GM23338 (cell line): ENCODE results near the gene GNRH2. TPM values are rescaled to one million over a fixed set of nuclear protein-coding genes. Genes with fewer than 3 reads are reported as not detected.
A peak's percentile ranks its signal among the peaks of the same experiment; 100 is the strongest.

Experiments used
- ATAC-seq: fragments of 200-7000 bp; cut with Tn5 transposase; 3 replicates; pipeline ENCODE4 v1.9.1; 2020
- DNase-seq: peaks from one replicate; pipeline ENCODE4 v3.0.0-alpha.2; 2015; ENCODE audit warnings: low spot score
- H2AFZ ChIP-seq: fragments of 200-600 bp; sonication (generic); 2 replicates; pipeline ENCODE4 v1.8.0; 2016; ENCODE audit warnings: antibody characterized with exemption, mild to moderate bottlenecking, moderate library complexity
- H3F3A ChIP-seq: fragments of 200-600 bp; sonication (generic); replicated peaks from 2 replicates; pipeline ENCODE4 v1.8.0; 2017; ENCODE audit warnings: antibody characterized with exemption, mixed run types, low read depth
- H3K27ac ChIP-seq: fragments of 200-600 bp; sonication (generic); 2 replicates; pipeline ENCODE4 v1.6.1; 2016; ENCODE audit warnings: low read depth
- H3K27me3 ChIP-seq: fragments of 200-600 bp; sonication (generic); 2 replicates; pipeline ENCODE4 v1.8.0; 2016; ENCODE audit warnings: mild to moderate bottlenecking, mixed run types, moderate library complexity; ENCODE audit not compliant: insufficient read depth
- H3K36me3 ChIP-seq: fragments of 200-600 bp; sonication (generic); 2 replicates; pipeline ENCODE4 v1.8.0; 2016; ENCODE audit warnings: mild to moderate bottlenecking; ENCODE audit not compliant: insufficient read depth
- H3K4me1 ChIP-seq: fragments of 200-600 bp; sonication (generic); 2 replicates; pipeline ENCODE4 v1.8.0; 2016; ENCODE audit warnings: mild to moderate bottlenecking, moderate library complexity; ENCODE audit not compliant: insufficient read depth
- H3K4me2 ChIP-seq: fragments of 200-600 bp; sonication (generic); 2 replicates; pipeline ENCODE4 v1.7.1; 2017; ENCODE audit warnings: mixed run types
- H3K4me3 ChIP-seq: fragments of 200-600 bp; sonication (generic); 2 replicates; pipeline ENCODE4 v1.6.1; 2016; ENCODE audit warnings: mixed run types
- H3K79me2 ChIP-seq: fragments of 200-600 bp; sonication (generic); replicated peaks from 2 replicates; pipeline ENCODE4 v1.8.0; 2017; ENCODE audit warnings: mild to moderate bottlenecking; ENCODE audit not compliant: insufficient read depth
- H3K9me2 ChIP-seq: fragments of 200-600 bp; sonication (generic); 2 replicates; pipeline ENCODE4 v1.8.0; 2017; ENCODE audit not compliant: insufficient read depth
- H4K20me1 ChIP-seq: fragments of 200-600 bp; sonication (generic); replicated peaks from 2 replicates; pipeline ENCODE4 v1.8.0; 2017; ENCODE audit warnings: mild to moderate bottlenecking; ENCODE audit not compliant: insufficient read depth
- H3K27ac Mint-ChIP-seq: 2 replicates; pipeline ENCODE4 v1.8.0; 2020; ENCODE audit warnings: inconsistent platforms, mild to moderate bottlenecking, moderate library complexity, mixed read lengths
- H3K27me3 Mint-ChIP-seq: 3 replicates; pipeline ENCODE4 v1.8.0; 2022; ENCODE audit warnings: low read depth, mild to moderate bottlenecking, moderate library complexity, mixed read lengths, inconsistent platforms; ENCODE audit not compliant: insufficient read depth, poor library complexity
- H3K36me3 Mint-ChIP-seq: 3 replicates; pipeline ENCODE4 v1.8.0; 2021; ENCODE audit warnings: low read depth, mild to moderate bottlenecking, inconsistent platforms, moderate library complexity, mixed read lengths
- H3K4me1 Mint-ChIP-seq: 3 replicates; pipeline ENCODE4 v1.8.0; 2020; ENCODE audit warnings: mild to moderate bottlenecking, inconsistent platforms, mixed read lengths
- H3K4me3 Mint-ChIP-seq: 3 replicates; pipeline ENCODE4 v1.8.0; 2021; ENCODE audit warnings: moderate library complexity, mild to moderate bottlenecking, inconsistent platforms, mixed read lengths
- H3K9me3 Mint-ChIP-seq: 3 replicates; pipeline ENCODE4 v1.8.0; 2020; ENCODE audit warnings: moderate library complexity, mild to moderate bottlenecking, inconsistent platforms, mixed read lengths
- CREB1 ChIP-seq: fragments of 250-450 bp; sonication (Bioruptor Pico); IDR thresholded peaks from 2 replicates; pipeline ENCODE4 v1.5.0; 2020; ENCODE audit warnings: low read depth, mild to moderate bottlenecking, moderate library complexity
- EZH2 ChIP-seq: fragments of 200-600 bp; sonication (generic); IDR thresholded peaks from one replicate; pipeline ENCODE4 v1.8.0; 2017; ENCODE audit warnings: antibody characterized with exemption, mild to moderate bottlenecking, low read depth; ENCODE audit not compliant: unreplicated experiment
- POLR2AphosphoS5 ChIP-seq: IDR thresholded peaks from 2 replicates; pipeline ENCODE4 v1.6.1; 2016; ENCODE audit warnings: antibody characterized with exemption, low read depth
- ZNF114 ChIP-seq: fragments of 250-450 bp; sonication (Bioruptor Pico); IDR thresholded peaks from 2 replicates; pipeline ENCODE4 v1.5.0; 2020; ENCODE audit warnings: mild to moderate bottlenecking, moderate library complexity
- polyA plus RNA-seq: library from polyadenylated mRNA; unstranded; fragments of >200 nt; fragmentation: Nextera tagmentation; extraction: Ambion mirVana; gene quantifications from 2 replicates; pipeline ENCODE4 v1.2.1, GENCODE V29; 2016
- total RNA-seq: library from RNA; depleted of rRNA; stranded (reverse); fragments of >200 nt; shearing (Covaris generic); gene quantifications from 2 replicates; pipeline ENCODE4 v1.2.3, GENCODE V29; 2014
- TF ChIP-seq, protein P1 (sequence below), 2 experiments: fragments of 200-600 bp in 1 of 2; sonication (generic) in 1 of 2; conservative IDR thresholded peaks; 2 replicates each; pipeline versions ENCODE4 v1.5.1 to v1.6.1; 2016 to 2017; ENCODE audit warnings: antibody characterized with exemption in 2 of 2, low read depth in 2 of 2, mild to moderate bottlenecking in 2 of 2, moderate library complexity in 1 of 2

The GNRH2 gene
- total and polyA plus RNA-seq, 2 experiments from 2014 or later, result not detected

DNA sequence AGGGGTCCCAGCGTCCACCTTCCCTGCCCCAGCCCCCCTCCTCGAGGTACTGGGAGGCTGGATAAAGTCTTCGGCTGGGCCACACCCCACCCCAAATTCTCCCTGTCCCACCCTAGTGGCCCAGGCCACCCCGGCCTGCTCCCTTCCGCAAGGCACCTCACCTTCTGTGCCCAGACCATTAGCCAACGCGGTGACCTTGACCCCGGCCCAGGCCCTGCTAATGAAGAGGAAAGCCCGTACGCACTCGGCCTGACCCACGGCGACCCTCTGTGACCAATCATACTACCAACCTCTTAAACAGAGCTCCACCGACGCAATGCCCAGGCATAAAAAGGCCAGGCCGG, 27.8 kb downstream of the GNRH2 start (continued):
- TF ChIP-seq, protein P1, sequence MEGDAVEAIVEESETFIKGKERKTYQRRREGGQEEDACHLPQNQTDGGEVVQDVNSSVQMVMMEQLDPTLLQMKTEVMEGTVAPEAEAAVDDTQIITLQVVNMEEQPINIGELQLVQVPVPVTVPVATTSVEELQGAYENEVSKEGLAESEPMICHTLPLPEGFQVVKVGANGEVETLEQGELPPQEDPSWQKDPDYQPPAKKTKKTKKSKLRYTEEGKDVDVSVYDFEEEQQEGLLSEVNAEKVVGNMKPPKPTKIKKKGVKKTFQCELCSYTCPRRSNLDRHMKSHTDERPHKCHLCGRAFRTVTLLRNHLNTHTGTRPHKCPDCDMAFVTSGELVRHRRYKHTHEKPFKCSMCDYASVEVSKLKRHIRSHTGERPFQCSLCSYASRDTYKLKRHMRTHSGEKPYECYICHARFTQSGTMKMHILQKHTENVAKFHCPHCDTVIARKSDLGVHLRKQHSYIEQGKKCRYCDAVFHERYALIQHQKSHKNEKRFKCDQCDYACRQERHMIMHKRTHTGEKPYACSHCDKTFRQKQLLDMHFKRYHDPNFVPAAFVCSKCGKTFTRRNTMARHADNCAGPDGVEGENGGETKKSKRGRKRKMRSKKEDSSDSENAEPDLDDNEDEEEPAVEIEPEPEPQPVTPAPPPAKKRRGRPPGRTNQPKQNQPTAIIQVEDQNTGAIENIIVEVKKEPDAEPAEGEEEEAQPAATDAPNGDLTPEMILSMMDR (conservative IDR thresholded peaks at IDR 0.05; ENCODE audit: low read depth in 2 of 2), result no peak
- no peak for TF ChIP-seq POLR2AphosphoS5

DNA sequence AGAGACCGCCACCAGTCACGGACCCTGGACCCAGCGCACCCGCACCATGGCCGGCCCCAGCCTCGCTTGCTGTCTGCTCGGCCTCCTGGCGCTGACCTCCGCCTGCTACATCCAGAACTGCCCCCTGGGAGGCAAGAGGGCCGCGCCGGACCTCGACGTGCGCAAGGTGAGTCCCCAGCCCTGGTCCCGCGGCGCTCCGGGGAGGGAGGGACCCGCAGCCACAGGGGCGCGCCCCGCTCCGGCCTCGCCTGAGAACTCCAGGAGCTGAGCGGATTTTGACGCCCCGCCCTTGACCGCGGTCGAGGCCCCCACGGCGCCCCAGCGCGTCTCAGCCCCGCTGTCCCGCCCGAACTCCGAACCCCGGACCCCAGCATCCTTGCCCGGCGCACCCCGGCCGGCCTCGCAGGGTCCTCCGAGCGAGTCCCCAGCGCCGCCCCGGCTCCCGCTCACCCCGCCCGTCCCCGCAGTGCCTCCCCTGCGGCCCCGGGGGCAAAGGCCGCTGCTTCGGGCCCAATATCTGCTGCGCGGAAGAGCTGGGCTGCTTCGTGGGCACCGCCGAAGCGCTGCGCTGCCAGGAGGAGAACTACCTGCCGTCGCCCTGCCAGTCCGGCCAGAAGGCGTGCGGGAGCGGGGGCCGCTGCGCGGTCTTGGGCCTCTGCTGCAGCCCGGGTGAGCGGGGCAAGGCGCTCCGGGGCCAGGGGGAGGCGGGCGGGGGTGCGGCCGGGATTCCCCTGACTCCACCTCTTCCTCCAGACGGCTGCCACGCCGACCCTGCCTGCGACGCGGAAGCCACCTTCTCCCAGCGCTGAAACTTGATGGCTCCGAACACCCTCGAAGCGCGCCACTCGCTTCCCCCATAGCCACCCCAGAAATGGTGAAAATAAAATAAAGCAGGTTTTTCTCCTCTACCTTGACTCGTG, 28.4 kb downstream of the GNRH2 start, which contains the start of gene OXT:
OXT (plus strand) TSS at position 11 of the 920 bp plus-strand sequence; CDS start at position 47, 36 bp downstream.
- Histone ChIP-seq H4K20me1 (no peaks in the 10 kb centered on the region), H3K4me3 (peak within 1 kb of the TSS; percentile 64), H3F3A (0 out of 2 replicates have a peak, but pooled peaks cover 3% of the 10 kb centered on the region), H3K27me3 (peaks cover 42% of the 10 kb centered on the region), H3K36me3 (no peaks in the 10 kb centered on the region), H3K27ac (no peak within 1 kb of the TSS), H3K4me1 (peaks cover 7% of the 10 kb centered on the region; the same call in 1 of the 2 replicates), H3K9me2 (0 out of 2 replicates have a peak, but pooled peaks cover 3% of the 10 kb centered on the region), H3K79me2 (no peaks in the 10 kb centered on the region), H3K4me2 (peak within 1 kb of the TSS; percentile 79), H2AFZ (peak within 1 kb of the TSS; percentile 97)
- Mint-ChIP-seq H3K9me3 (no peaks in the 10 kb centered on the region), H3K27ac (no peak within 1 kb of the TSS), H3K4me3 (peak within 1 kb of the TSS; percentile 70), H3K36me3 (no peaks in the 10 kb centered on the region), H3K4me1 (peaks cover 23% of the 10 kb centered on the region), H3K27me3 (peaks cover 36% of the 10 kb centered on the region)
- DNase-seq (peak; percentile 81), ATAC-seq (peak; percentile 78)
- TF ChIP-seq CREB1 (0 out of 2 replicates have a peak, but pooled peaks have one; percentile 5), POLR2AphosphoS5 (peak; percentile 42), EZH2 (peak; percentile 38)
- TF ChIP-seq, protein P1 (conservative IDR thresholded peaks at IDR 0.05; ENCODE audit: low read depth in 2 of 2), result no peak

DNA sequence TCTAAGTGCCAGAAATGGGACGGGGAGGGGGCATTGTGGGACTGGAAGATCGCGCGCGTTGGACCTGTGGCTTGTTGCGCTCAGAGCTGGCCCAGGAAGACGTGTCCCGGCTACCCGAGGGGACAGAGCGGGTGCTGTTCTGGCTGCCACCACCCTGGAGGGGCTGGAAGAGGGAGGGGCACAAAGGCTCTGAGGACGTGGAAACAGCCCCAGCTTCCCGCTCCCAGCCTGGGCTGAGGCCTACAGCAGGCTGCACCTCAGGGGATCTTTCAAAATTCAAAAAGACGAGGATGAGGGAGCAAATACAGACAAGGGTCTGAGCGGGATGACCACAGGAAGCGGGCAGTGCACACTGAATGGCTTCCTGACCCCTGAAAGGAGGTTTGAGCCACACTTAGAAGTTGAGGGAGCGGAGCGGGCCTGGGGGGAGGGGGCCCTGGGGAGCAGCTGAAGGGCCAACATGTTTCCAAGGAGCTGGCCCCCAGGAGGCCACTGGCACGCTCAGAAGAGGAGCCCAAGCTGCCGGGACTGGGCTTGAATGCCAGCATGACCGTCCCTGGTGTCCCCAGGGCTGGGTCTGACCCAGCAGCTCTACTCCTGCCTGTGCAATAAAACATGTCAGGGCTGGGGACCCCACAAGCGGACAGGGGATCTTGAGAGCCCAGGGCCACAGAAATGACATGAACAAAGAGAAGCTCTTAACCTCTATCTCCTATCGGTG, 29.3 kb downstream of the GNRH2 start:
- peaks cover 7% of the 10 kb centered on the region; the same call in 1 of the 2 replicates for H3K4me1 ChIP-seq
- H3K4me2 ChIP-seq, result peak overlapping the region; percentile 79
- no peak overlapping the region for H3K27ac Mint-ChIP-seq
- H3K4me3 ChIP-seq, result peak overlapping the region; percentile 64
- H3K36me3 Mint-ChIP-seq, result no peaks in the 10 kb centered on the region
- no peaks in the 10 kb centered on the region for H3K36me3 ChIP-seq
- no peaks in the 10 kb centered on the region for H3K9me3 Mint-ChIP-seq
- ATAC-seq (peak; percentile 14), DNase-seq (no peak)
- H3K27me3 Mint-ChIP-seq, result peaks cover 38% of the 10 kb centered on the region
- H3K4me3 Mint-ChIP-seq, result peak overlapping the region; percentile 70
- no peaks in the 10 kb centered on the region for H3K79me2 ChIP-seq
- H3K27me3 ChIP-seq, result peaks cover 42% of the 10 kb centered on the region
- no peak overlapping the region for H3K27ac ChIP-seq
- H4K20me1 ChIP-seq, result no peaks in the 10 kb centered on the region
- H3K4me1 Mint-ChIP-seq, result peaks cover 23% of the 10 kb centered on the region
- H3F3A ChIP-seq, result 0 out of 2 replicates have a peak, but pooled peaks cover 3% of the 10 kb centered on the region
- peak overlapping the region; percentile 97 for H2AFZ ChIP-seq
- H3K9me2 ChIP-seq, result 0 out of 2 replicates have a peak, but pooled peaks cover 3% of the 10 kb centered on the region
- TF ChIP-seq ZNF114 (CRISPR knock-in tag), result no peak
